KMS-11 (cell line): ENCODE results near the gene RGS7.
"Not testable (repeated sequence)": the region's sequence is repeated elsewhere in the genome, so short reads cannot be mapped to it uniquely, and the experiment has no call there.

Experiments used
- H2AFZ ChIP-seq: fragments of 200-600 bp; sonication (generic); 2 replicates; pipeline ENCODE4 v1.6.1; 2016; ENCODE audit warnings: antibody characterized with exemption, mixed run types, low read depth
- H3K27ac ChIP-seq: fragments of 200-600 bp; sonication (generic); 2 replicates; pipeline ENCODE4 v1.6.1; 2016; ENCODE audit warnings: mild to moderate bottlenecking, mixed run types
- H3K27me3 ChIP-seq: fragments of 200-600 bp; sonication (generic); 2 replicates; pipeline ENCODE4 v1.6.1; 2017; ENCODE audit warnings: mild to moderate bottlenecking, low read depth, mixed run types, moderate library complexity; ENCODE audit not compliant: insufficient read depth
- H3K36me3 ChIP-seq: fragments of 200-600 bp; sonication (generic); 2 replicates; pipeline ENCODE4 v1.6.1; 2017; ENCODE audit warnings: mild to moderate bottlenecking, mixed run types; ENCODE audit not compliant: insufficient read depth
- H3K4me1 ChIP-seq: fragments of 200-600 bp; sonication (generic); 2 replicates; pipeline ENCODE4 v1.6.1; 2016; ENCODE audit warnings: mild to moderate bottlenecking, low read depth, mixed run types; ENCODE audit not compliant: poor library complexity, severe bottlenecking
- H3K4me2 ChIP-seq: fragments of 200-600 bp; sonication (generic); 2 replicates; pipeline ENCODE4 v1.7.0; 2016; ENCODE audit warnings: mild to moderate bottlenecking, mixed run types
- H3K4me3 ChIP-seq: fragments of 200-600 bp; sonication (generic); IDR thresholded peaks from 2 replicates; pipeline ENCODE4 v1.6.1; 2017; ENCODE audit warnings: low read depth, low read length, mixed read lengths; ENCODE audit not compliant: insufficient read depth
- H3K79me2 ChIP-seq: fragments of 200-600 bp; sonication (generic); 2 replicates; pipeline ENCODE4 v1.6.1; 2016; ENCODE audit warnings: low read depth, mixed run types; ENCODE audit not compliant: insufficient read depth
- H3K9ac ChIP-seq: fragments of 200-600 bp; sonication (generic); 2 replicates; pipeline ENCODE4 v1.6.1; 2016; ENCODE audit warnings: mild to moderate bottlenecking, mixed run types
- H4K20me1 ChIP-seq: fragments of 200-600 bp; sonication (generic); 2 replicates; pipeline ENCODE4 v1.6.1; 2016; ENCODE audit warnings: mild to moderate bottlenecking, mixed run types; ENCODE audit not compliant: insufficient read depth
- TF ChIP-seq, protein P1 (sequence below): fragments of 200-600 bp; sonication (generic); conservative IDR thresholded peaks from 2 replicates; pipeline ENCODE4 v1.6.1; 2017; ENCODE audit warnings: low read depth, mild to moderate bottlenecking, antibody characterized with exemption, low read length, moderate library complexity, mixed read lengths

The RGS7 gene

DNA sequence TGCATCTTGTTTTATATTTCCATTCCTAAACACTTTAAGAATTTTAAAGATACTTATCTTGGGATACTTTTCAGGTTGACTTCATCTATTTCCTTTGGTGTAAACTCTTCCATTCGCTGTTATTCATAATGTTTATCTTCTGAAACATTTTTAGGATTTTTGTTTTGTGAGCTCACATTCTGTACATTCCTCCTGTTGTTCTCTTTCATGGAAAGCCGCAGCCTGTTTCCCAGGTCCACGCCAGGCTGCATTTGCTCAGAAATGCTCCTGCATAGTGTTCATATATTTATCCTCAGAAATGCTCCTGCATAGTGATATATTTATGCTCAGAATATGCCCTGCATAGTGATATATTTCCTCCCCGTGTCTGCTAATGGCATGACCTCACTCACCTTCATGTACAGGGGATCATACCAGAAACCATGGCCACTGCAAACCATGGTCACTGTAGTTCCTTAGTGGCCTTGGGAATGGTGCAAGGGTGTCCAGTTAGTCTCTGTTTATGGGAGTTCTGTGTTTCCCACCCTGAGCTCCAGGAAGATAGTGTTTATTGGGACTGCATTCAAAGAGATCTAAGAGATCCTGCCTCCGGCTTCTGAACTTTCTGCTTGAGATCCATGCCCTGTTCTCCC is 591.2 kb downstream of the RGS7 start:
- H2AFZ ChIP-seq: no peak overlapping the region
- no peak overlapping the region for H3K9ac ChIP-seq
- no peak overlapping the region for H3K4me2 ChIP-seq
- no peak overlapping the region for H3K27ac ChIP-seq
- TF ChIP-seq, protein P1, sequence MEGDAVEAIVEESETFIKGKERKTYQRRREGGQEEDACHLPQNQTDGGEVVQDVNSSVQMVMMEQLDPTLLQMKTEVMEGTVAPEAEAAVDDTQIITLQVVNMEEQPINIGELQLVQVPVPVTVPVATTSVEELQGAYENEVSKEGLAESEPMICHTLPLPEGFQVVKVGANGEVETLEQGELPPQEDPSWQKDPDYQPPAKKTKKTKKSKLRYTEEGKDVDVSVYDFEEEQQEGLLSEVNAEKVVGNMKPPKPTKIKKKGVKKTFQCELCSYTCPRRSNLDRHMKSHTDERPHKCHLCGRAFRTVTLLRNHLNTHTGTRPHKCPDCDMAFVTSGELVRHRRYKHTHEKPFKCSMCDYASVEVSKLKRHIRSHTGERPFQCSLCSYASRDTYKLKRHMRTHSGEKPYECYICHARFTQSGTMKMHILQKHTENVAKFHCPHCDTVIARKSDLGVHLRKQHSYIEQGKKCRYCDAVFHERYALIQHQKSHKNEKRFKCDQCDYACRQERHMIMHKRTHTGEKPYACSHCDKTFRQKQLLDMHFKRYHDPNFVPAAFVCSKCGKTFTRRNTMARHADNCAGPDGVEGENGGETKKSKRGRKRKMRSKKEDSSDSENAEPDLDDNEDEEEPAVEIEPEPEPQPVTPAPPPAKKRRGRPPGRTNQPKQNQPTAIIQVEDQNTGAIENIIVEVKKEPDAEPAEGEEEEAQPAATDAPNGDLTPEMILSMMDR: no peak
- no peaks in the 10 kb centered on the region for H3K27me3 ChIP-seq
- H4K20me1 ChIP-seq: no peaks in the 10 kb centered on the region
- no peaks in the 10 kb centered on the region for H3K36me3 ChIP-seq
- no peak overlapping the region for H3K4me3 ChIP-seq
- H3K4me1 ChIP-seq: no peaks in the 10 kb centered on the region
- no peaks in the 10 kb centered on the region for H3K79me2 ChIP-seq

DNA sequence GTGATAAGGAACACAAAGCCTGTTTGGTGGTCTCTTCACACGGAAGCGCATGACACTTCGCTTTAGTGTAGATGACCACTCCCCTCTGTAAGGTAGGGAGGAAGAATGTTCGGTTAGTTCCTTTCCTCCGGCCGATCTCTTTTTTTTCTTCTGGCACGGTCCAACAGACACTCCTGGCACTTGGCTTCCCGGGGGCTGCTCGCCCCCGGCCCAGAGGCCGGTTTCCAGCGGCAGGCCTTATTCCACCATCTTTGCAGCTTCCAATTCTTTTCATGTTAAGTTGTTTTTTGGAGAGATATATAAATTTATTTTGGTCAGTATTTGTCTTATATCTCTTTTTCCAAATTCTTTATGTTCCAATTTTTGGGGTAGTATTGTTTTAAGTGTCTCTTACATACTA is 593.2 kb downstream of the RGS7 start:
- H3K36me3 ChIP-seq: no peaks in the 10 kb centered on the region
- no peaks in the 10 kb centered on the region for H3K27me3 ChIP-seq
- H3K4me1 ChIP-seq: no peaks in the 10 kb centered on the region
- H3K4me2 ChIP-seq: no peak overlapping the region
- H4K20me1 ChIP-seq: no peaks in the 10 kb centered on the region
- H3K9ac ChIP-seq: no peak overlapping the region
- TF ChIP-seq, protein P1: no peak
- no peak overlapping the region for H3K27ac ChIP-seq
- no peak overlapping the region for H3K4me3 ChIP-seq
- H2AFZ ChIP-seq: no peak overlapping the region
- H3K79me2 ChIP-seq: no peaks in the 10 kb centered on the region

DNA sequence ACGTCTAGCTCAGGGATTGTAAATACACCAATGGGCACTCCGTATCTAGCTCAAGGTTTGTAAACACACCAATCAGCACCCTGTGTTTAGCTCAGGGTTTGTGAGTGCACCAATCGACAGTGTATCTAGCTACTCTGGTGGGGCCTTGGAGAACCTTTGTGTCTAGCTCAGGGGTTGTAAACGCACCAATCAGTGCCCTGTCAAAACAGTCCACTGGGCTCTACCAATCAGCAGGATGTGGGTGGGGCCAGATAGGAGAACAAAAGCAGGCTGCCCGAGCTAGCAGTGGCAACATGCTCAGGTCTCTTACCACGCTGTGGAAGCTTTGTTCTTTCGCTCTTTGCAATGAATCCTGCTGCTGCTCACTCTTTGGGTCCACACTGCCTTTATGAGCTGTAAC is 593.9 kb downstream of the RGS7 start:
- H3K36me3 ChIP-seq, H4K20me1 ChIP-seq, H3K4me3 ChIP-seq, H3K79me2 ChIP-seq, H2AFZ ChIP-seq, H3K4me1 ChIP-seq, H3K4me2 ChIP-seq, H3K27ac ChIP-seq, H3K27me3 ChIP-seq, H3K9ac ChIP-seq: not testable (repeated sequence)

DNA sequence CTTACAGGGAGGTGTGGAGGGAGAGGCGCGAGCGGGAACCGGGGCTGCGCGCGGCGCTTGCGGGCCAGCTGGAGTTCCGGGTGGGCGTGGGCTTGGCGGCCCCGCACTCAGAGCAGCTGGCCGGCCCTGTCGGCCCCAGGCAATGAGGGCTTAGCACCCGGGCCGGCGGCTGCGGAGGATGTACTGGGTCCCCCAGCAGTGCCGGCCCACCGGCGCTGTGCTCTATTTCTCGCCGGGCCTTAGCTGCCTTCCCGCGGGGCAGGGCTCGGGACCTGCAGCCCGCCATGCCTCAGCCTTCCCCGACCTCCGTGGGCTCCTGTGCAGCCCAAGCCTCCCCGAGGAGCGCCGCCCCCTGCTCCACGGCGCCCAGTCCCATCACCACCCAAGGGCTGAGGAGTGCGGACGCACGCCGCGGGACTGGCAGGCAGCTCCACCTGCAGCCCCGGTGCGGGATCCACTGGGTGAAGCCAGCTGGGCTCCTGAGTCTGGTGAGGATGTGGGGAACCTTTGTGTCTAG is 594.5 kb downstream of the RGS7 start:
- not testable (repeated sequence) for H4K20me1 ChIP-seq, H3K79me2 ChIP-seq, H3K27ac ChIP-seq, H3K27me3 ChIP-seq, H3K4me2 ChIP-seq, H3K9ac ChIP-seq, H3K4me1 ChIP-seq, H3K36me3 ChIP-seq, H2AFZ ChIP-seq, H3K4me3 ChIP-seq

DNA sequence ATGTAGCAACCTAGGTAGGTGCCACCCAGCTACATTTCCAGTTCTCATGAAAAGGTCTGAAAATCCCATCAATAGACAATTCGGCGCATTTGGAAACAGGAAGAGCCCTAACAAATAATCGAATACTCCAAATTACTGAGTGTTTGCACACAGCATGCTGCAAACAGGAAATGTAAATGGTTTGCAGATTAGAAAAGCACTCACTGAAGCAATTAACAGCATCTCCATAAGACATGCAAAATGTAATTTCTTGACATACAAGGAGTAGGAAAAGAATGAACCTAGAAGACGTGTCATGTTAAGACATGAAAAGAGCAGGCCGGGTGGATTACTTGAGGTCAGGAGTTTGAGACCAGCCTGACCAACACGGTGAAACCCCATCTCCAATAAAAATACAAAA is 598.2 kb downstream of the RGS7 start:
- H3K9ac ChIP-seq, H3K79me2 ChIP-seq, H3K4me2 ChIP-seq: not testable (repeated sequence)

DNA sequence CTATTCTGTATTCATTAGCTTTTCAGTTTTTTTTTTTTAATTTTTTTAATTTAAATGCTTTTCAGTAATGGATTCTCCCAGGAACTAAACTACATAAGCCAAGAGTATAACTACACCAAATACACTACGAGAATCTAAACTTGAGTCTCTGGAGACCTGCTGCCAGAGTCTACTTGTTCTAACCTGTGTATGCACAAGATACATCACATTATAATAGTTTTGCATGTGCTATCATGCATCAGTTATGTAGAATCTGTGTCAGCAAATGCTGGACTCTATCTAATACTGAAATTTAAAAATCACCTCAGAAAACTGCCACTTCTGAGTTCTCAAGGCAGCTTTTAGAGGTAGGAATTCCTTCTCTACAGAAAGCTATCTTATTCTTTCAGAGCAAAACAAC is 598.7 kb downstream of the RGS7 start:
- Histone ChIP-seq H3K4me1 (no peaks in the 10 kb centered on the region), H3K36me3 (no peaks in the 10 kb centered on the region), H4K20me1 (no peaks in the 10 kb centered on the region), H3K79me2 (no peaks in the 10 kb centered on the region), H2AFZ (no peak overlapping the region), H3K9ac (no peak overlapping the region), H3K4me3 (no peak overlapping the region), H3K4me2 (no peak overlapping the region), H3K27ac (no peak overlapping the region), H3K27me3 (no peaks in the 10 kb centered on the region)
- TF ChIP-seq, protein P1: no peak

More for the DNA sequence above, 598.2 kb downstream of the RGS7 start:
- H3K4me3 ChIP-seq, H3K27ac ChIP-seq, H3K36me3 ChIP-seq, H4K20me1 ChIP-seq, H3K27me3 ChIP-seq, H3K4me1 ChIP-seq, H2AFZ ChIP-seq: not testable (repeated sequence)
